GM21390 (cell line): ENCODE data around the gene ERCC6L2.
A peak's percentile ranks its signal among the peaks of the same experiment; 100 is the strongest.

Source experiments
- ATAC-seq: cut with Tn5 transposase; IDR thresholded peaks from one replicate; pipeline ENCODE4 v1.9.1; 2021; ENCODE audit not compliant: unreplicated experiment

Gene ERCC6L2

DNA sequence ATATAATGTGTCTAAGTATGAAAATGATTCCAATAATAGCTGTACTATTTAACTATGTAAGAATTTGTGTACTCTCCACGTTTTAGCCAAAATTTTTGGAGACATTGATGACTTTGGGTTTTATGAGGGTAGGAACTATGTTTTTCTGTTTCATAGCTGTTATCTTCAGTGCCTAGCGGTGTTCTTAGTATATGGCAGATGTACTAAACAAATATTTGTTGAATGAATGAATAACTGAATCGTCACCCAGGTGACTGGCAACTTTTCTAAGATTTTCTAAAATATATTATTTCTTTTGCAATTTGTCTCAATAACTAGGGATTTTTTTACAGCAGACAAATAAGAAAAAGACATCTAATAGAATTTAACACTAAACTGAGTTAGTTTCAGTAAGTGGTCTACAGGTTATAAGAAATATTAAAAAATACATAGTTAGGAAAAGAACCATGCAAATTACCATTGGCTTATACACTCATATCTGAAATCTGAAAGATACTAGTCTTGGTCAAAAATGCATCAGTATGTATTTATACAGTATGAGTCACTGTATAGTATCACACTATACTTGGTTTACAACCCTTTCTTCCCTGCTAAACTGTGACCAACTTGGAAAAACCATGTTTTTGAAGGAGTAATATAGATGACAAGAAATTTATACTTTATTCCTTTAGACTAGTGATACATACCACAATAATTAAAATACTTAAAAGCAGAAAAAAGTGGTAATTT is 10.5 kb upstream of the ERCC6L2 start:
- no peak for ATAC-seq

GRCh38 chr9:95870352-95870751 is 5.1 kb upstream of the ERCC6L2 start:
- ATAC-seq = no peak

DNA sequence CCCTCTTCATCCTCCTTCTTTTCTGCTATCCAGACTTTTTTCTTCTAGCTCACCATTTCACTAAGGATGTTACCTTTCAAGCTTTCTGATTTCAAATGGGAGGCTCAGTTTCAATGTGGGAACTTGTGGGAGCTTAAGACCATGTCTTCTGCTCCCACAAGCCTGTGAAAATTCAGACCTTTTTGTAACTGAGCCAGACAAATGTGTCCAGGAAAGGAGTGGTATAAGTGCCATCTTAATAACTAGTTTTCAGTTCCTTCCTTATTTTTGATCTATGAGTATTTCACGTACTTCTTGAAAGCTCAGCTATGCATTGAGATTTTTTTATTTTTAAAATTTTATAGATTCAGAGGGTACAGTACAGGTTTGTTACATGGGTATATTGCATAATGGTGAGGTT is 4.6 kb upstream of the ERCC6L2 start:
- no peak for ATAC-seq

GRCh38 chr9:95874303-95874988 is 1.0 kb upstream of the ERCC6L2 start:
- no peak for ATAC-seq

GRCh38 chr9:95874989-95875304 is 544 bp upstream of the ERCC6L2 start:
- ATAC-seq = peak; percentile 28

DNA sequence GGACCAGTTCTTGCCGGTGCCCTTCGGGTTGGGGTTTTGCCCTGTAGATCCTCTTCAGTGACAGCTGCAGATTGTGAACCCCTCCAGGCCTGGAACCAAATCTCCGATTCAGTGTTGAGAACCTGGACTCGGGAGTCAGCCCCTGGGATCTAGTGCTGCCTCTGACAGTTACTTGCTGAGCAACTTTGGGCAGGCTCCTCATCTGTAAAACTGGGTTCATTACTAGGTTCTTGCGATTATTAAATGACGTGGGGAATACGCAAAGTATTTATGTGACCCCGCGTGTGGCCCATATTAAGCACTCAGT is 600 bp downstream of the ERCC6L2 start:
- ATAC-seq = no peak

- no peak for ATAC-seq
Measured at GRCh38 chr9:95876595-95876994, 1.1 kb downstream of the ERCC6L2 start.

DNA sequence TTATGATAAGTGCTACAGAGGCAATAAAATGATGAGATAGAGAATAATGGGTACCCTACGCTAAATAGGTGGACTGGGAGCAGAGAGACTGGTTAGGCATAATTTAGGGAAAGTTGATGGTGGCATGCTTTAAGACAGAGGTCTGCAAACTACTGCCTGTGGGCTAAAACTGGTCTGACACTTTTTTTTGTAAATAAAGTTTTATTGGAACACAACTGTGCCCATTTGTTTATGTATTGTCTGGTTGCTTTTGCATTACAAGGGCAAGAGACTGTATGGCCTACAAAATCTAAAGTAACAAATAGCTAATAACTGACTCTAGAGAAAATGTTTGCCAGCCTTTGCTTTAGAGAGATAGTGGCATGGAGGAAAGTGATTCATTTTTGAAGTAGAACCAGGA is 2.5 kb downstream of the ERCC6L2 start:
- ATAC-seq = no peak

- ATAC-seq = no peak
Measured at GRCh38 chr9:95879591-95879990, 4.1 kb downstream of the ERCC6L2 start.

- no peak for ATAC-seq
Measured at GRCh38 chr9:95880021-95880690, 4.7 kb downstream of the ERCC6L2 start.

GRCh38 chr9:95887926-95888497 is 12.5 kb downstream of the ERCC6L2 start:
- ATAC-seq = no peak

DNA sequence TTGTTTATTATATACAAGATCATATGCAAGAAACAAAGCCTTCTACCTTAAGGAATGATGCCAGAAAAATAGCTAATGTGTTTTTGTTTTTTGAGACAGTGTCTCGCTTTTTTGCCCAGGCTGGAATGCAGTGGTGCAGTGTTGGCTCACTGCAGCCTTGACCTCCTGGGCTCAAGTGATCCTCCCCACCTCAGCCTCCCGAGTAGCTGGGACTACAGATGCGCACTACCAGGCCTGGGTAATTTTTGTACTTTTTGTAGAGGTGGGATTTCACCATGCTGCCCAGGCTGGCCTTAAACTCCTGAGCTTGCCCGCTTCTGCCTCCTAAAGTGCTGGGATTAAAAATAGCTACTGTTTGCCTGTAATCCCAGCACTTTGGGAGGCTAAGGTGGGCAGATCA is 15.1 kb downstream of the ERCC6L2 start:
- ATAC-seq = no peak

DNA sequence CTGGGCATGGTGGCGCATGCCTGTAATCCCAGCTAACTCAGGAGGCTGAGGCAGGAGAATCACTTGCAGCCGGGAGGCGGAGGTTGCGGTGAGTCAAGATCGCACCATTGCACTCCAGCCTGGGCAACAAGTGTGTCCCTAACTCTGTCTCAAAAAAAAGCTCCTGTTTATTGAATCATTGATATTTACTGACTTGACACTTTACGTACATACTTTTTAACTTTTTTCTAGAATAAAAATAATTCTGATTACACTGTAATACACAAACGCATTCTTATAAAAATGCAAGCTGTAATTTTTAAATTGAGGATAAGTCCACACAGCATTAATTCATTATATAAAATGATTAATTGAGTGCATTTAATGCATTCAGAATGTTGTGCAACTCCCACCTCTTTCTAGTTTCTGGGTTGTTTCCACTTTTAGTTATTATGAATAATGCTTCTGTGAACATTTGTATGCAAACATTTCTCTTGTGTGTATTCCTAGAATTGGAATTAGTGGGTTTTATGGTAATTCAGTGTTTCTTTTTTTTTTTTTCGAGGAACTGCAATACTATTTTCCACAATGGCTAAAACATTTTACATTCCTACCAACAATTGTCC is 15.7 kb downstream of the ERCC6L2 start:
- ATAC-seq = no peak

GRCh38 chr9:95892690-95893089 is 17.2 kb downstream of the ERCC6L2 start:
- ATAC-seq = no peak

GRCh38 chr9:95896580-95896979 is 21.1 kb downstream of the ERCC6L2 start:
- ATAC-seq = no peak

DNA sequence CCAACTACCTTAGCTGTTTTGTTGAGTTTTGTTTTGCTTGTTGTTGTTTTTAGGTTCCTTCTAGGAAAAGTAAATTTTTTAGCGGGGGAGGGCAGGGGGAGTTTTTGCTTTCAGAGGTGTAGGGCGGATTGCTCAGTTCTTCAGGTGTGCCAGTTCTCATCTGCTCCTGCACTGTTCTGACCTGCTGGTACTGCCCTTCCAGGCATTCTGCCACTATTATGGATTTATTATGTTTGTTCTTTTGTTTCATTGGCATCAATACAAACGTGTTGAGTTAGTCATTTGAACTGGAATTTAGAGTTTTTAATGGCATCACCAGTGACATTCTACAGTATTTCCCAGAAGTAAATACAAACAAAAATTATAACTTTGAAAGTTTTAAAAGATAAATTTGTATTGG is 26.0 kb downstream of the ERCC6L2 start:
- ATAC-seq = no peak

- ATAC-seq = no peak
Measured at GRCh38 chr9:95903398-95903797, 27.9 kb downstream of the ERCC6L2 start.

DNA sequence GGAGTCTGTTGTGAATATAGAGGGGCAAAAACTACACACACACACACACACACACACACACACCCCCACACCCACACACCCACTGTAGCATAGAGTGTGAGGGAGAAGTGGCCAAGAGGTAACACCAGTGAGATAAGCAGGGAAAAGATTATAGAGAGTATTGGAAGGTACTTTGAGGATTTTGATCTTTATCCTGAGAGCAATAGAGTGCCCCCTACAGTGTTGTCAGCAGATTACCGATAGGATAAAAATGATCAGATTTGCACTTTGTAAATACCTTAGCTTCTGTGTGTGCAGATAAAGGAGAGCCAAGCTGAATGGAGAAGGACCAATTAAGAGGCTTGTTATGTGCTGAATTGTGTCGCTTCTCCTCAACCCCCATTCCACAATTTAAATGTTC is 32.3 kb downstream of the ERCC6L2 start:
- no peak for ATAC-seq

DNA sequence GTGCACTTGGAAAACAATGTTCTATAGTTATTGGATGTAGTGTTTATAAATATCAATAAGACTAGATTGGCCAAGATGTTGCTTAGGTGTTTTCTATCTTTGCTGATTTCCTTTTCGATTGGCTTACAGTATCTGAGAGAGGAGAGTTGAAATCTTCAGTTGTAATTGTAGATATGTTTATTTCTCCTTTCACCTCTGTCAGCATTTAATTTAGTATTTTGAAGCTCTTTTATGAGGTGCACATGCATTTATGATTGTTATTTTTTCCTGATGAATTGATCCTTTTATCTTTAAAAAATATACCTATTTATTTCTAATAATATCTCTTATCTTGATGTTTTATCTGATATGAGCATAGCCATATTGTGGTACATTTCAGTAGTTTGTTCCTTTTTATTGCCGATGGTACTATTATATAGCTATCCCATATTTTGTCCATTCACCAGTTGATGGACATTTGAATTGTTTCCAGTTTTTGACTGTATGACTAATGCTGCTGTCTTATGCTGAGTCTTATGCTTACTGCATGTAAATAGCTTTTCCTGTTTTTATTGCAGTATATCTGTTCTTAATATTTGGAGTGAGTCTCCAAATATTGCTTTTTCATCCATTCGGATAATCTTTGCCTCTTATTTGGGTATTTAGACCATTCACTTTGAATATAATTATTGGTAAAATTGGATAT is 34.7 kb downstream of the ERCC6L2 start:
- ATAC-seq = no peak

DNA sequence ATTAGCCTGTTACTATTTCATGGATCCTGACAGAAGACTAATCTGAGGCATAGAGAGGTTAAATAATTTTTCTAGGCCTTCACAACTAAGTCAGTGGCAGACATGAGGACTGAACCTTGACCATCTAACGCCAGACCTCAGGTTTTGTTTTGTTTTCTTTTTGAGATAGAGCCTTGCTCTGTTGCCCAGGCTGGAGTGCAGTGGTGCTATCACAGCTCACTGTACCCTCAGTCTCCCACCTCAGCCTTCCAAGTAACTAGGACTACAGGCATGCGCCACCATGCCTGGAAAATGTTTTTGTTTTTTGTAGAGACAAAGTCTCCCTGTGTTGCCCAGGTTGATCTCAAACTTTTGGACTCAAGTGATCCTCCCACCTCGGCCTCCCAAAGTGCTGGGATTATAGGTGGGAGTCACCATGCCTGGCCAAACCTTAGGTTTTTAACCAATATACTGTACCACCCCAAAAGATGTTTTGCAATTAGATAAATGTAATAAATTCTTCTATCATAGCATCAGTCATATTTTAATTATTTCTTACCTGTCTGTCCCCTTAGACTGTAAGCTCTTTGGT is 35.4 kb downstream of the ERCC6L2 start:
- ATAC-seq = no peak

GRCh38 chr9:95912773-95913172 is 37.3 kb downstream of the ERCC6L2 start:
- no peak for ATAC-seq
